Measurements from ENCODE around the gene AGPAT4. TPM values are rescaled to one million over a fixed set of nuclear protein-coding genes. Genes with fewer than 3 reads are reported as not detected.

AGPAT4 gene
- total and polyA plus RNA-seq, 2 of the 4 experiments (the other 2 are of a cell fraction) = 3.6 to 3.8 TPM

- no peak overlapping the region for H3K18ac ChIP-seq (ENCODE audit: low read depth, low read length)
- no peak overlapping the region for H2BK5ac ChIP-seq (ENCODE audit: low read depth, low read length, poor library complexity, severe bottlenecking)
- H2AFZ ChIP-seq (replicated peaks; ENCODE audit: low read length, poor library complexity) = no peak overlapping the region
- no peak overlapping the region for H3K56ac ChIP-seq (ENCODE audit: extremely low read depth, insufficient read depth, low read length)
- dilution Hi-C loops (cut with HindIII; ENCODE audit: low sequenced_read_pairs, unreplicated experiment) = no loop called here
- BruUV-seq (replicated peaks) = no TSS peak
- H3K27ac ChIP-seq (ENCODE audit: insufficient read depth, low read length) = no peak overlapping the region
- H3K9me1 ChIP-seq (ENCODE audit: insufficient read depth, low read length) = no peaks in the 10 kb centered on the region
- no peak overlapping the region for H4K91ac ChIP-seq (ENCODE audit: insufficient read depth, low read depth, low read length)
- H4K5ac ChIP-seq (ENCODE audit: low read depth, low read length) = no peak overlapping the region
- no peaks in the 10 kb centered on the region for H3K27me3 ChIP-seq (ENCODE audit: control insufficient read depth, insufficient read depth, low read length)
- no peak overlapping the region for H2AK9ac ChIP-seq (replicated peaks; ENCODE audit: low read depth, low read length, poor library complexity)
- no peak overlapping the region for H3K23ac ChIP-seq (ENCODE audit: low read depth, low read length)
- H4K20me1 ChIP-seq (ENCODE audit: insufficient read depth, low read length) = no peaks in the 10 kb centered on the region
- no peak overlapping the region for H2AK5ac ChIP-seq (ENCODE audit: low read depth, low read length)
- in situ Hi-C loops (cut with MboI; ENCODE audit: low sequenced_read_pairs) = no loop called here
- ChIA-PET CTCF (interaction anchor here (0.6 kb wide), 2 partner anchors 76 to 801 kb away, joined by 3 to 8 read pairs; no protein-coding TSS in a partner anchor), POLR2A (ENCODE audit: unreplicated experiment) (no interaction called here)
- DNase-seq (no peak), ATAC-seq (ENCODE audit: low read depth) (no peak)
- no peaks in the 10 kb centered on the region for H3K9me3 ChIP-seq (ENCODE audit: control insufficient read depth, insufficient read depth, low read length)
- H3K4me3 ChIP-seq (ENCODE audit: insufficient read depth, low read depth, low read length) = no peak overlapping the region
- H3K4me2 ChIP-seq (ENCODE audit: low read depth, low read length) = no peak overlapping the region
- no peak overlapping the region for H2BK15ac ChIP-seq (ENCODE audit: low read depth, low read length)
- H3K36me3 ChIP-seq (ENCODE audit: control insufficient read depth, insufficient read depth, low read length) = no peaks in the 10 kb centered on the region
- intact Hi-C loops (cut with micrococcal nuclease) = no loop called here
- H2BK20ac ChIP-seq (ENCODE audit: low read depth, low read length) = no peak overlapping the region
- no peak overlapping the region for H3K9ac ChIP-seq (ENCODE audit: low read depth, low read length)
- H4K8ac ChIP-seq (ENCODE audit: low read depth in 2 of 2, low read length in 2 of 2) = no peak overlapping the region
- TF ChIP-seq, protein P1, sequence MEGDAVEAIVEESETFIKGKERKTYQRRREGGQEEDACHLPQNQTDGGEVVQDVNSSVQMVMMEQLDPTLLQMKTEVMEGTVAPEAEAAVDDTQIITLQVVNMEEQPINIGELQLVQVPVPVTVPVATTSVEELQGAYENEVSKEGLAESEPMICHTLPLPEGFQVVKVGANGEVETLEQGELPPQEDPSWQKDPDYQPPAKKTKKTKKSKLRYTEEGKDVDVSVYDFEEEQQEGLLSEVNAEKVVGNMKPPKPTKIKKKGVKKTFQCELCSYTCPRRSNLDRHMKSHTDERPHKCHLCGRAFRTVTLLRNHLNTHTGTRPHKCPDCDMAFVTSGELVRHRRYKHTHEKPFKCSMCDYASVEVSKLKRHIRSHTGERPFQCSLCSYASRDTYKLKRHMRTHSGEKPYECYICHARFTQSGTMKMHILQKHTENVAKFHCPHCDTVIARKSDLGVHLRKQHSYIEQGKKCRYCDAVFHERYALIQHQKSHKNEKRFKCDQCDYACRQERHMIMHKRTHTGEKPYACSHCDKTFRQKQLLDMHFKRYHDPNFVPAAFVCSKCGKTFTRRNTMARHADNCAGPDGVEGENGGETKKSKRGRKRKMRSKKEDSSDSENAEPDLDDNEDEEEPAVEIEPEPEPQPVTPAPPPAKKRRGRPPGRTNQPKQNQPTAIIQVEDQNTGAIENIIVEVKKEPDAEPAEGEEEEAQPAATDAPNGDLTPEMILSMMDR (conservative IDR thresholded peaks at IDR 0.05; ENCODE audit: low read depth, low read length) = no peak
- peak; percentile 76 for TF ChIP-seq CEBPB (IDR thresholded peaks at IDR 0.05; ENCODE audit: low read depth, low read length)
- H3K14ac ChIP-seq (replicated peaks; ENCODE audit: low read depth, low read length) = no peak overlapping the region
- H2BK120ac ChIP-seq (ENCODE audit: low read depth, low read length) = no peak overlapping the region
- H3K79me1 ChIP-seq (ENCODE audit: low read depth in 1 of 2, low read length in 2 of 2) = no peaks in the 10 kb centered on the region
- H3K4me1 ChIP-seq (ENCODE audit: control insufficient read depth, insufficient read depth, low read length) = peaks cover 4% of the 10 kb centered on the region
- H3K4ac ChIP-seq (ENCODE audit: low read depth, low read length) = no peak overlapping the region
Observed at GRCh38 chr6:161300823-161301222, 27.0 kb upstream of the AGPAT4 start.
